ENCODE data around the gene EFCAB8. TPM values are rescaled to one million over a fixed set of nuclear protein-coding genes. Genes with fewer than 3 reads are reported as not detected.
A peak's percentile ranks its signal among the peaks of the same experiment; 100 is the strongest.

The EFCAB8 gene
- total RNA-seq, 2 donors from 2014 or later: not detected

- no peak overlapping the region for H3K27ac ChIP-seq
- H3K9me3 ChIP-seq: peaks cover 7% of the 10 kb centered on the region in 2 donors
- no peaks in the 10 kb centered on the region for H3K36me3 ChIP-seq
- peak; percentile 4 for DNase-seq (ENCODE audit: low spot score)
- no peak overlapping the region for H3K4me3 ChIP-seq
- H3K4me1 ChIP-seq: no peaks in the 10 kb centered on the region
- H3K27me3 ChIP-seq: no peaks in the 10 kb centered on the region
- TF ChIP-seq CTCF (IDR thresholded peaks at IDR 0.05): no peak
Observed at GRCh38 chr20:32920530-32921298, 62.0 kb downstream of the EFCAB8 start.

- Histone ChIP-seq H3K36me3 (no peaks in the 10 kb centered on the region), H3K27me3 (no peaks in the 10 kb centered on the region), H3K27ac (no peak overlapping the region), H3K9me3 (no peaks in the 10 kb centered on the region), H3K4me1 (no peaks in the 10 kb centered on the region), H3K4me3 (no peak overlapping the region)
- peak; percentile 5 for DNase-seq (ENCODE audit: low spot score)
- TF ChIP-seq CTCF (IDR thresholded peaks at IDR 0.05): no peak
Observed at GRCh38 chr20:32922466-32922865, 63.7 kb downstream of the EFCAB8 start.

- Histone ChIP-seq H3K4me3 (no peak overlapping the region), H3K36me3 (no peaks in the 10 kb centered on the region), H3K9me3 (no peaks in the 10 kb centered on the region), H3K4me1 (no peaks in the 10 kb centered on the region), H3K27ac (no peak overlapping the region), H3K27me3 (no peaks in the 10 kb centered on the region)
- peak; percentile 47 for DNase-seq (ENCODE audit: low spot score)
- TF ChIP-seq CTCF (IDR thresholded peaks at IDR 0.05): no peak
Observed at GRCh38 chr20:32924781-32925180, 66.1 kb downstream of the EFCAB8 start.

GRCh38 chr20:32925481-32926196 lies 66.9 kb downstream of the EFCAB8 start:
- DNase-seq (ENCODE audit: low spot score): peak; percentile 21
- H3K36me3 ChIP-seq: no peaks in the 10 kb centered on the region
- TF ChIP-seq CTCF (IDR thresholded peaks at IDR 0.05): no peak

GRCh38 chr20:32929162-32929561 lies 70.4 kb downstream of the EFCAB8 start:
- Histone ChIP-seq H3K36me3 (no peaks in the 10 kb centered on the region), H3K9me3 (no peaks in the 10 kb centered on the region), H3K4me3 (no peak overlapping the region), H3K27ac (no peak overlapping the region), H3K27me3 (no peaks in the 10 kb centered on the region), H3K4me1 (no peaks in the 10 kb centered on the region)
- DNase-seq (ENCODE audit: low spot score): no peak
- TF ChIP-seq CTCF (IDR thresholded peaks at IDR 0.05): no peak

More at GRCh38 chr20:32925481-32926196, 66.9 kb downstream of the EFCAB8 start:
- no peaks in the 10 kb centered on the region for H3K9me3 ChIP-seq
- H3K4me1 ChIP-seq: no peaks in the 10 kb centered on the region
- H3K4me3 ChIP-seq: no peak overlapping the region
- no peak overlapping the region for H3K27ac ChIP-seq
- H3K27me3 ChIP-seq: no peaks in the 10 kb centered on the region

Measured in right atrium auricular region (tissue), 2 donors.